GM11168 (cell line): ENCODE results near the gene ARHGAP20.

Experiments used
- in situ Hi-C: fragments of 300-500 bp; cut with MboI; formaldehyde crosslinking; loops from one replicate; pipeline ENCODE4 v1.12.0; 2022; ENCODE audit warnings: low sequenced_read_pairs; ENCODE audit not compliant: unreplicated experiment

ARHGAP20 gene

DNA sequence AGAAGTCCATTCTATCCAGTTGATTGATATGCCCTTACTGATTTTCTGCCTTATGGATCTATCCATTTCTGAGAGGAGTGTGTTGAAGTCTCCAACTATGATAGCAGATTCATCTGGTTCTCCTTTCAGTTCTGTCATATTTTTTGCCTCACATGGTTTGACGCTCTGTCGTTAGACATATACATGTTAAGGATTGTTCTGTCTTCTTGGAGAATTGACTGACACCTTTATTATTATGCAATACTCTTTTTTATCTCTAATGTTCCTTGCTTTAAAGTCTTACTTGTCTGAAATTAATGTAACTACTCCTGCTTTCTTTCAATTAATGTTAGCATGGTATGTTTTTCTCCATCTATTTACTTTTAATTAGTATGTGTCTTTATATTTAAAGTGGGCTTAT, 12.1 kb upstream of the ARHGAP20 start:
- in situ Hi-C loops, result no loop called here

DNA sequence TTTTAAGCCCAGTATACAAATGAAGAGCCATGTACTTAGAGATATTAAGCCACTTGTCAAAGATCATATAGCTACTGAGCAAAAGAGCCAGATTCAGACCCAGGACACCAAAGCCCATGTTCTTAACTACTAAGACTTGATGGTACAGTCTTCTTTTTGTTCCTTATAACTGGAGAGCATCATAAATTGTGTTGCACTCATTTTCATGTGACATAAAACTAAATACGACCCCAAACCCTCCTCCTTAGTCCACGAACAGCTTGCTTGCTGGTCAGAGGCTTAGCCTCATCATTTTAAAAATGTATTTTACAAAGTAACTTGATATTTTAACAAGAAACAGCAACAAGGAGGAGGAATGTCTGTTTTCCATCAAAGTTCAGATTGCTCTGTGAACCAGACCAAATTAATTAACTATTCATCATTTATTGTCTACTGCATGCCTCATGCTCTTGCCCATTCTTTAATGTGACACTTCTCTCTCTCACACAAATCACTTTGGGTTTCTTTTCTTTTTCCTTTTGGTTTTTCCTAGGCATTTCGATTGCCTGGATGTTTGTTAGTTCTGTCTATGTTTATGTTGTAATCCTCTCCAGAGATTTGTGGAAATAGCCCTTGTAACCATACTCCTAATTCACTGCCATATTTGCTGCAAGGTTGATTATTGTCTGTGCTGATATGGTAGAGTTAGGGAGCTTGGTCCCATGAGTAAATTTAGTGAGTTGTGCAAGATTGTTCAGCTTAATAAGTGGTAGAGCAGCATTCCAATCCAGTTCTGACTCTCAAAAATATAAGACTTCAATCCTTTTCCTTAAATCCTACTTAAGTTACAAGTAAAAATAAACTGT, 8.4 kb upstream of the ARHGAP20 start:
- in situ Hi-C loops, result no loop called here

DNA sequence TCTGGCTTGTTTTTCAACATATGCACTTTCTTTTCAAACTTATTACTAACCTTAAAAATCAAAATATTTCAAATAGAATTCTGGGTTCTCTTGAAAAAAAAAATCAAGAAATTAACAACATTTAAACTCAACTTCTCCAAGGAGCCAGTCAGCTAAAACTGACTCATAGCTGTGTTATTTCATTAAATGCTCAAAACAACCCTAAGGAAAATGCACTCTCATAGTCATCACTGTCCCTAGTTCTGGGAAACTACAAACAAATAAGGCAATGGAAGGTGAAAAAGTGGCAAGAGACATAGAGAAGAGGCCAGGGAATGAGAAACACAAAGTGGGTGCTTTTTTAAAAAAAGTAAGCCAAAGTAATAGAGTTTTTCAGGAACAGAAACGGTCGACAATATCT, 4.1 kb upstream of the ARHGAP20 start:
- in situ Hi-C loops, result no loop called here

DNA sequence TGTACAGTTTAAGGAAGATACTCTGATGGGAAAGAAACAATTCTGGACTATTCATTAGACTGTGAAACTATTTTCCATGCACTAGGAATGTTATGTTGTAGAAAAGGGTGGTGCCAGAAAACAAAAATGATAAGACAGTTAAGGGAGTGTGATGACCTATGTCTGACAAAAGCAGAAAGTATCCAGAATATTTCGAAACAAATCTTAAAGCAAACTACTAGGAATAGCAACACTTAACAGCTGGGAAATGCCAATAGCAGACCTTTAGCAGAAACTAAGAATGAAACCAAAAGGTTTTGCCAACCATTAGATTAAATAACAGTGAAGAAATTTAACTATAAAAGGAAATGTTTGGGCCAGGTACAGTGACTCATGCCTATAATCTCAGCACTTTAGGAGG, 3.3 kb upstream of the ARHGAP20 start:
- in situ Hi-C loops, result no loop called here

DNA sequence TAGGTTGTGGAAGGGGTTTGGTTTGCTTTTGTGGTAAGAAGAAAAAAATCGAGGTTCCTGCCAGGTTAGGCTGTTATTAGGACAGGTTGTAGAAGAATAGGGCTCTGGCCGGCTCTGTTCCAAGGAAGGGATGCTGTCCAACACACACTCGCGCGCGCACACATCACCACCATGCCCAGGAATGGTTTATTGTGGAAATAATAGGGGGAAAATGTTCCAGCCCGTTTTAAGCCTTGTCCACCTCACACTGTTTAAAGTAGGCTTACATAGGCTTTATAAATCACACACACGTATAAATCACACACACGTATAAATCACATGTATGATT, 1.2 kb upstream of the ARHGAP20 start:
- in situ Hi-C loops, result no loop called here

DNA sequence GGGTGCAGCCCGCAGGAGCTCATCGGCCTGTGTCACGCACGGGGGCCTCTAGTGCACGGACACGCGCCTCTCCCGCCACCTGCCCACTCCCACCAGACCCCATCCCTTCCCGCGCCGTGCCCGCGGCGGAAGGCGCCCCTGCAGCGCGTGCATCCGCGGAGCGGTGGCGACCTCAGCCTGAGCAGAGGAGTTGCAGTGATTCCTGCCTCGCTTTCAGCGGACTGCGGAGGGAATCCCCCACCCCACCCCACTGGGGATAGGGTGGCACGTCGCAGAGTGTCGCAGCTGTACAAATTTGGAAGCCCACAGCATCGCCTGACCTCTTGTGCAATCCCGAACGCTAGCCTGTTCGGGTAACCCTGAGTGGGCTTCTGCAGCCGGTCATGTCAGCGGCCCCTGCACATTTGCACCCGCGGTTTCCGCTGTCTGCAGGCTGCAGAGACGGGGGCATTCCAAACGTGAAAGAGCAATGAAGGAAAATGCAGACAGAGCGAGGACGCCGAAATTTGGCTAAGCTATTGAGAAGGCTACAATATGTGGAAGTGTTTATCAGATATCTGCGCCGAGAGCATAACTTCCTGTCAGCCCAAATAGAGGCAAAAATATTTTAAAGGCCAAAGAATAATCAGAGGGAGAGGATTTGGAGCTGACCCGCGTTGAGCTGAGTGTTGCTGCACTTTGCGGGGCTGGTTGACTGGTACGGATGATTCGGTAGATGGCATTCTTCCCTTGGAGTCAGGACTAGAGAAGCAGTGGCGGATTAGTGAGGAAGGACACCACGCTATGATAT, 617 bp upstream of the ARHGAP20 start:
- in situ Hi-C loops, result no loop called here

DNA sequence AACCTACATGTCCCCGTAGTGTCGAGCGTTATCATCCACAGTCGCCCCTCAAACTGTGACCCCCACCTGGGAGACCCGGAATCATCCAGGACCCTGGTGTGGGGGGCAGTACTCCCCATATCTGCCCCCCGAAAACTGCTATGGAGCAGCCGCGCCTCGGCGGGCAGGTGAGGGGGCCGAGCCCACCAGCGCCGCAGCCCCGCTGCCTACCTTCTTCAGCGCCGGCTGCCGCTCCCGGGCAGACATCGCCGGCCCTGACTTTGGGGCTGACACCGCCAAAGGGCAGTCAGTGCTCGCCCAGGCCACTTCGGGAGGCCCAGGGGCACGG, 825 bp downstream of the ARHGAP20 start:
- in situ Hi-C loops, result no loop called here

DNA sequence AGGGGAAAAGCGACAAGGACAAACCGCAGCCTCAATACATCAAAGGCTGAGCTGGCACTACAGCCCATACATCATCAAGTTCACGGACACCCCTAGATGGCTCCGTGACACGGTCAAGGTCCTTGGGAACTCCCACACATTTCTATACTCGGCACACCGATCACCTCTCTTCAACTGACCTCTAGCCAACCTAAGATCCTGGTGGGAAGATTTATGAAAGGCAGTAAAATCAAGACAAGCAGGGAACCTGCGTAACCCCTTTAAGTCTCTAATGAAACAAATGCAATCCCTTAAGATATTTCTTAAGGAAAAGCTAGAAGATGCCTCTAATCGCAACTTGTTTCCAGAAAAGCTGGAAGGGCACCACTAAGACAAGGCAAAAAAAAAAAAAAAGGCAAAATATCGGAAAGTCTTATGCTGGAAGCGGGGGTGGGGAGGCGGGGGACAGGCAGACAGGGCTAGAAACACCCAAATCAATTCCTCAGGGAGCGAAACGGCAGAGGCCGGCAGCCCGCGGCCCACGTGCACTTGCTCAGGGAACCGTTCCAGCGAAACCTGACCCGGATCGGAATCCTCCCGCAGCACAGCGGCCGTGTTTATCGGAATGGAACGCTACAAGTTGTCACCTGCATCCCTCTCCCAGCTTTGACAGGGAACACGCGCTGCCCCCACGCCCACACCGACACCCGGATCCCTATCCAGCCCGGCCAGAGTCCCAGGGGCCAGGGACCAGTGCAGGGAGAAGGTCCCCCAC, 1.4 kb downstream of the ARHGAP20 start:
- in situ Hi-C loops, result no loop called here

DNA sequence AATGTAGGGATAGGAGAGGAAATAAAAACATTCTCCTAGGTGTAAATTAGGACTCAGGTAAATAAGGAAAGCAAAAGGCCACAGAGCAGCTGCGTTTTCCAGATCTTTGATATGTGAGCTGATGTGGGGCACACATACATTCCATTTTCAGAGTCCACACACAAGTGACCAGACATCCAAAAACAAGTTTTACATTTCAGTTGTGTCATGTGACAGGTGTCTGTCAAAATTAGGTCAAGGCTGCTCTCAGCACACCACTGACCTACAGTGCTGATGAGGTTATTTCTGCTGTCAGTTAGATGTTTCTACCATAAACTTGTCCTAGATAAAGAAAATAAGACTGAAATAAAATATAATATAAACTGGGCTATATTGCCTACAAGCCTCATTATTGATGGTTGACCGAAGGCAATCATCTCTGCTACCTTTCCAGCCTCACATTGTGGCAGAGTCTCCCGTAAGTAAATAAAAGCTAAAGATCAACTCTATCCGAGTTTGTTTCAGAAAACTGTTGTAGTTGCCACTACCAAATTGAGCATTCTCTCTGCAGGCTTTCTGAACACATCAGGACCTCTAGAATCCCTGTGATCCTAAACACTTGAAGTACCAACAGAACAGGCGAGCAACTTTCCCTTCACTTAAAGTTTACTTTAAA, 7.9 kb downstream of the ARHGAP20 start:
- in situ Hi-C loops, result no loop called here

DNA sequence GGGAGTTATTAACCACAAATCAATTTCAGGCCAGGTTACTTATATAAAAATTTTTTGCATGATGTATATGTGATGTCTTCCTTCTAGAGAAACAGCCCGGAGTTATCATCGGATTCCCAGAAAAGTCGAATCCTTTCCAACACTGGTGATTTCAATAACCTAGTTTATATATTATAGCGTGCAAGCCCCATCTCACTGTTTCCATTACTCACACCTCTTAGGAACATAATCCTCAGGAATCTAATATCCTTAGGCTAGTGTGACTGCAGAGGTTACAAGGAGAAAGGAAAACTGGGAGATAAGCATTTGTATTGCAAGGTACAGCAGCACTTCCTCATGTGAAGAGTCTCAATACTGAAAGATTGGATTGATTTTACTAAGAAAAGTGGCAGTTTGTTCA, 20.3 kb downstream of the ARHGAP20 start:
- in situ Hi-C loops, result no loop called here

DNA sequence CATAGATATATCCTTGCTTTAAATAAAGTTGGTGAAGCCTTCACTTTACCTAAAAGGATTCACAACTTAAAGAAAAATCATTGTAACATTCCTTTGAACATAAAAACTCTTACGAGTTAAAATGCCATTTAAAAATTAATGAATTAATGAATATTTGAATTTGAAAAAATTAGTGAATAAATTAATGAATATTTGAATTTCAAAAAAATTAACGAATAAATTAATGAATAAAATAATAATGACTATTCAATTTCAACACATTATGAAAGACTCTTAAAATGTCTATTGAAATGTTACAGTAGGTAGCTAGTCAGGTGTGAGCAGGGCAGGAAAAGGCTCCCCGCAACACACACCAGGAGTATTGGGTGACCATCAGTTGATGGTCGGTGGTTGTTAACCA, 22.9 kb downstream of the ARHGAP20 start:
- in situ Hi-C loops, result no loop called here

DNA sequence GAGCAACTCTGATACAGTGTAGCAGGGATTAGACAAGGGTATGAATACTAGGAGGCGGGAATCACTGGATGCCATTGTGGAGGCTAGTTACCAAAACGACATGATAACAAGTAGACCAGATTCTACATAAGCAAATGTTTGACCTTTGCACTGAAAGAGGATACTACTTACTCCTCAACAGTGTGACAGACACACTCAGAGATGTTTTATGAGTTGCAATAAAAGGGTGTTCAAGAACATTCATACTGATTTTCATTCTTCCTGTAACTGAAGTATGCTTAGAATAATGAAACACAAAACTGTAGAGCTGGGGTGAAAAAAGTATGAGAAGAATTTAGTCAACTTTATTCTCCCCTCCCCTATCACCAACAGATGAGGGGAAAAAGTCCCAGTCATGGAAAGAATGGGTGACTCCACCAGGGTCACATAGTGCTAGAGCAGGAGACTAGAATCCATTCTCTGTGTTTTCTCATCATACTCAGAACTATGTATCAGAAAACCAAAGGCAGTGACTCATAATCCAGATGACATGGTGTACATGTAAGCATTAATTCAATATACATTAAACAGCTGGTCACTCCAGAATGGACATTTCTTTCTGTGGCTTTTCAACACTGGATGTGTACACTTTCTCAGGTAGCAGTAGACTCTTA, 32.8 kb downstream of the ARHGAP20 start:
- in situ Hi-C loops, result no loop called here

DNA sequence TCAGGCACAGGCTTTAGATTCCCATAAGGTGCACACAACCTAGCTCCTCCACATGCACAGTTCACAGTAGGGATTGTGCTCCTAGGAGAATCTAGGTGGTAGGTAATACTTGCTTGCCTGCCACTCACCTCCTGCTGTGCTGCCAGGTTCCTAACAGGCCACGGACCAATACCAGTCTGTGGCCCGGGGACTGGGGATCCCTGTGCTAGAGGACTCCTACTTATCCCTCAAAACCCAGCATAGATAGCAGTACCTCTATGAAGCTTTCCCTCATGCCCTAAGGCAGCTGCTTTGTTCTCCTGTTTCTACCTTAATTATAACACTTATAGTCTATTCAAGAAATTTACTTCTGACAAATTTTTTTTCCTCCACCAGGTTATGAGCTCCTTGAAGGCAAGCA, 36.7 kb downstream of the ARHGAP20 start:
- in situ Hi-C loops, result no loop called here

DNA sequence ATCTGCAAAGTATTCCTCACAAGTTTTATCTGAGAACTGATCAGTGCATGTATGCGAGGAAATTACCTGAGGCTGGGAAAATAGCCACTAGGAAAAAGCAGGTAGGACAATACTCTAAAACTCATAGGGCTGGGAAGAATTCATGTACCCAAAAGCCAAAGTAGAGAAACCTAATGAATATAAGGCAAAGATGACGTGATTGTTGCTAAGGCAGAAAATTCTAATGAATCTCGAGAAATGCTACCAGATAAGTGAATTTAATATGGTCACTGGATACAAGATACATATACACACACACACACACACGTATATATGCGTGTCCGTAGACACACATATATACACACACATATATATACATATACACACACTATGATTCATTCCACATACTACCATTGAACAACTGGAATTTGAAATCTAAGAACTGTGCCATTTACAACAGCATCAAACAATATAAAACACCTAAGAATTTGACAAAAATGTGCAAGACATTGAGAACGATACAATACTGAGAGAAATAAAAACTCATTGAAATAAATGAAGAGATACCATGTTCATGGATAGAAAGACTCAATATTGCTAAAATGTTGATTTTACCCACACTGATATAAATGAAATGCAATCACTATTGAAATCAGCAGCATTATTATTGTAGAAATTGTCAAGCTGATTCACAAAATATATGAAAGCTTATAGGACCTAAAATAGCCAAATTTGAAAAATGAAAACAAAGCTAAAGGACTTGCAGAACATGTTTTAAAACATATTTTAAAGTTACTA, 46.4 kb downstream of the ARHGAP20 start:
- in situ Hi-C loops, result no loop called here

DNA sequence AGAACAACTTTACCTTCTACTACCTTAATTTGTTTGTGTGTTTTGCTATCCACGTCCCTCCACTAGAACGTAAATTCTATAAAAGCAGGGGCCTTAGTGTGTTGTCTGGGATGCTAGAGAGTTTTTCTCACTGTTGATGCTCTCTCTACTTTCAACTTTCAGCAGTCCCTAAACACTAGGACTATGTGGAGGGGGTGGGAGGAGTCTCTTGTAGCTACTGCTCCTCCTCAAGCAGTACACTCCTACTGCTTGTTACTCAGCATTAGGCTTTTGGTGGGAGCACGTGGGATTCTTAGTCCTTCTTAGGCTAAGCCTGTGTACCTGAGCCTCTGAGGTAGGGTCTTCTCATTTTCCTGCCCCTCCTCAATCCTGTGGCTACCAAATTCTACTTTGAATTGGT, 56.3 kb downstream of the ARHGAP20 start:
- in situ Hi-C loops, result no loop called here

DNA sequence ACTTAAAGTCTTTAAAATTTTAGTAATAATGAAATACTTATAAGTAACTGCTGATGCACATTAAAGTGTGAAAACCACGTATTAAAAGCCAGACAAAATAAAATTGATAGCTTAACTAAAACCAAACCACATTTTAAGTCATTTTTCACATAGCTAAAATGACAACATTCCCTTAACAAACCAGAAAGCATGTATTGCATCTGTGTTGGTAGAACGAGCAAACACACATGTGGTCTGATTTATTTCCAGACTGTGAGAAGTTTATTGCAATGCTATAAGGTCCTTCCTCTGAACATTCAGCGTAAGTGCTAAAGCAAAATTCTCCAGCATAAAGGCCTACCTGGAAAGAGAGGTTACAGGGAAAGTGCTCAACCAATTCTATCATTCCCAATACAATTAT, 57.8 kb downstream of the ARHGAP20 start:
- in situ Hi-C loops, result no loop called here

DNA sequence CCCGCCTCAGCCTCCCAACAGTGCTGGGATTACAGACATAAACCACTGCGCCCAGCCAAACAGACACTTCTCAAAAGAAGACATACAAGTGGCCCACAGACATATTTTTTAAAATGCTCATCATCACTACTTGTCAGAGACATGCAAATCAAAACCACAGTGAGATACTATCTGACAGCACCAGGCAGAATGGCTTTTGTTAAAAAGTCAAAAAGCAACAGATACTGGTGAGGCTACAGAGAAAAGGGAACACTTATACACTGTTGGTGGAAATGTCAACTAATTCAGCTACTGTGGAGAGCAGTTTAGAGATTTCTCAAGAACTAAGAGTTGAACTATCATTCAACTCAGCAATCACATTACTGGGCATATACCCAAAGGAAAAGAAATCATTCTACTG, 67.0 kb downstream of the ARHGAP20 start:
- in situ Hi-C loops, result no loop called here

DNA sequence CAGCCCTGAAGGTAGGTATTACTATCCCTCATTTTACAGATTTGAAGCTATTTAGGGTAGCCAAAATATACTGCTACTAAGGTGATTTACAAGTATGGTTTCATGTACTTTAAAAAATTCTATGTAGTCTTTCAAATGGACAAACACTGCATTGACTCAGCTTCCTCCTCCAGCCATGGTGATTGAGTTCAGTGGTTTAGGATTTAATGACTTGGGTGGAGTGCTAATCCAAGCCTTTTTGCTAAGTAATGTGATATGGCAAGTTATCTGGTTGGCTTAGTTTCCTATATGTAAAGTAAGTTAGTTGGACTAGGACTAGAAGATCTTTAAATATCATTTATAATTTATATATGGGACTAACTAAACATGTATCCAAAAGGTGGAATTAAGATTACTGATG, 77.9 kb downstream of the ARHGAP20 start:
- in situ Hi-C loops, result no loop called here

DNA sequence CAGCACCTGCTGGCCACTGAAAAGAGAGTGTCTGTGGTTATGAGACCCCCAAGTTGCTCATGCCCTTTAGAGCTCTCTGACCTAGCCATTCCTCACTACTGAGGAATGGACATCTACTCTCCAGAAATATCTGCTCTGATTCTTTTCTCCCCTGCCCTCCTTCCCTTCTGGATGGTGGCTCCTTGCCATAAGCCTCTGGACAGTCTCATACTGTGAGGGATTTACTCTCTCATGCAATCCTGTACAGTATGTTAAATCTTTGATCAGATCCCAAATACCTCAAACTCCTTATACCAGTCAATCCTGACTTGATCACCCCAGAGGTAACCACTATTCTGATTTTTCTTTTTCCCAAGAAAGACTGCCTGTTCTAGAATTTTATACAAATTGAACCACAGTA, 80.7 kb downstream of the ARHGAP20 start:
- in situ Hi-C loops, result no loop called here

DNA sequence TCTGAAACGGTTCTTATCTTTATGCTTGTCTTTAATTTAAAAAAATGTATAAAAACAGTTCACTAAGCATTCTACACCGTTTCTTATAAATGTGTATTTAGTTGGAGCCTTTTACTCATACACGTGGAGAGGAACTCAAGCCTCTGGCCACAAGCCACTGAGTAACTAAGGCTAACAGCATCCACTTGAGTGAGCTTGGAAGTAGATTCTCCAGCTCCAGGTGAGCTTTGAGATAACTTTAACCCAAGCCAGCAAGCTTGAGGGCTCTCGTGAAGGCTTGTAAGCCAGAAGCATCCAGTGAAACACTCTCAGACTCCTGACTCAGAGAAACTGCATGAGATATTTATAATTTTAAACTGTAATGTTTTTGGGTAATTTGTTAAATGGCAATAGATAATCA, 82.6 kb downstream of the ARHGAP20 start:
- in situ Hi-C loops, result no loop called here
